Cardiac fibroblast (primary cell): Measurements from ENCODE around the gene H1-8.
A peak's percentile ranks its signal among the peaks of the same experiment; 100 is the strongest.
"Not testable (repeated sequence)": the region's sequence is repeated elsewhere in the genome, so short reads cannot be mapped to it uniquely, and the experiment has no call there.

Experiments
- DNase-seq, 2 donors: peaks; one replicate each; pipeline versions ENCODE4 v3.0.0 to v3.0.0-alpha.2; 2010; ENCODE audit warnings: low read depth in 2 of 2
- H3K4me3 ChIP-seq, 2 donors: replicated peaks in 1 of 2; 1 replicate in 1 of 2; 2 replicates in 1 of 2; pipeline ENCODE4 v1.5.1; 2011; ENCODE audit warnings: low read depth in 2 of 2, low read length in 2 of 2, mild to moderate bottlenecking in 2 of 2, moderate library complexity in 1 of 2
- CTCF ChIP-seq: IDR thresholded peaks from one replicate; pipeline ENCODE4 v1.5.1; 2011; ENCODE audit warnings: low read depth, mild to moderate bottlenecking, low read length, inconsistent platforms

Gene H1-8

GRCh38 chr3:129542747-129543146 is 228 bp upstream of the H1-8 start:
- no peak overlapping the region for H3K4me3 ChIP-seq
- DNase-seq, result no peak
- TF ChIP-seq CTCF, result no peak

GRCh38 chr3:129543999-129544398 is 1.0 kb downstream of the H1-8 start:
- no peak for DNase-seq
- no peak for TF ChIP-seq CTCF
- no peak overlapping the region for H3K4me3 ChIP-seq

- not testable (repeated sequence) for DNase-seq, H3K4me3 ChIP-seq
Observed at GRCh38 chr3:129545951-129546350, 3.0 kb downstream of the H1-8 start.

- no peak overlapping the region for H3K4me3 ChIP-seq
- no peak for DNase-seq
- no peak for TF ChIP-seq CTCF
Observed at GRCh38 chr3:129547241-129547640, 4.3 kb downstream of the H1-8 start.

- no peak overlapping the region for H3K4me3 ChIP-seq
- no peak for DNase-seq
- TF ChIP-seq CTCF, result no peak
Observed at GRCh38 chr3:129548104-129548965, 5.4 kb downstream of the H1-8 start.

GRCh38 chr3:129549006-129549800 is 6.2 kb downstream of the H1-8 start:
- TF ChIP-seq CTCF, result no peak

GRCh38 chr3:129549805-129550204 is 6.8 kb downstream of the H1-8 start:
- no peak overlapping the region for H3K4me3 ChIP-seq
- no peak for DNase-seq
- no peak for TF ChIP-seq CTCF

More at GRCh38 chr3:129549006-129549800, 6.2 kb downstream of the H1-8 start:
- peak; percentile 32 to 41 for DNase-seq
- no peak overlapping the region for H3K4me3 ChIP-seq
